Kidney epithelial cell (primary cell): Measurements from ENCODE around the gene DAAM2. TPM values are rescaled to one million over a fixed set of nuclear protein-coding genes. Genes with fewer than 3 reads are reported as not detected.

Experiments used
- DNase-seq: peaks from one replicate; pipeline ENCODE4 v3.0.0-alpha.2; 2010; ENCODE audit warnings: low read depth
- H3K27me3 ChIP-seq: 2 replicates; pipeline ENCODE4 v1.6.0; 2011; ENCODE audit warnings: low read length; ENCODE audit not compliant: control insufficient read depth, insufficient read depth
- H3K36me3 ChIP-seq: 2 replicates; pipeline ENCODE4 v1.5.1; 2011; ENCODE audit warnings: low read length; ENCODE audit not compliant: control insufficient read depth, insufficient read depth
- H3K4me3 ChIP-seq: 2 replicates; pipeline ENCODE4 v1.5.1; 2011; ENCODE audit warnings: low read depth, mild to moderate bottlenecking, control low read depth, low read length
- CTCF ChIP-seq: IDR thresholded peaks from 2 replicates; pipeline ENCODE4 v1.5.1; 2011; ENCODE audit warnings: mild to moderate bottlenecking, moderate library complexity, low read length, control low read depth, inconsistent platforms; ENCODE audit not compliant: insufficient read depth, poor library complexity, severe bottlenecking
- total RNA-seq: library from RNA; depleted of rRNA; stranded (reverse); fragments of >200 nt; gene quantifications from 2 replicates; pipeline ENCODE4 v1.2.3, GENCODE V29; 2015

The DAAM2 gene
- total RNA-seq, 1 donor from 2014 or later: 1.3 TPM

DNA sequence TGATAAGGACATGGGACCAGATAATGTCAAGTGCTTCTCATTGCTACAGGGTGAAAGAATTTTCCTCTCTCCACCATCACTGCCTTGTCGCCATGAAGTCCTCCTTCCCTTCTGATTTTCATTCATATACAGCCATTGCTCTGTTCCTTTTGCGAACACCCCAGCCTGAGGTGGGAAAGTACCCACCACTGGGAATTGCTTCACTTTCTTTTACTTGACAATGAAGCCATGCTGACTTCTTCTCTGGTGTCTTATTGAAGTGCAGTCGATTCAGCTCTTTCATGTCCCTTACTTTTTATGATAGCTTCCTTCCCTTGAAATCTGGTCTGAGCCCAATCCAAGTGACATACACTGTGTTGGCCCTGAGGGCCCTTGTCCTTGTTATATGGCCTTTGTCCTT lies 16.2 kb downstream of the DAAM2 start:
- Histone ChIP-seq H3K27me3 (no peaks in the 10 kb centered on the region), H3K4me3 (no peak overlapping the region), H3K36me3 (no peaks in the 10 kb centered on the region)
- TF ChIP-seq CTCF: no peak
- DNase-seq: no peak

GRCh38 chr6:39808964-39809363 lies 16.8 kb downstream of the DAAM2 start:
- no peaks in the 10 kb centered on the region for H3K27me3 ChIP-seq
- no peaks in the 10 kb centered on the region for H3K36me3 ChIP-seq
- no peak overlapping the region for H3K4me3 ChIP-seq
- no peak for DNase-seq
- TF ChIP-seq CTCF: no peak

DNA sequence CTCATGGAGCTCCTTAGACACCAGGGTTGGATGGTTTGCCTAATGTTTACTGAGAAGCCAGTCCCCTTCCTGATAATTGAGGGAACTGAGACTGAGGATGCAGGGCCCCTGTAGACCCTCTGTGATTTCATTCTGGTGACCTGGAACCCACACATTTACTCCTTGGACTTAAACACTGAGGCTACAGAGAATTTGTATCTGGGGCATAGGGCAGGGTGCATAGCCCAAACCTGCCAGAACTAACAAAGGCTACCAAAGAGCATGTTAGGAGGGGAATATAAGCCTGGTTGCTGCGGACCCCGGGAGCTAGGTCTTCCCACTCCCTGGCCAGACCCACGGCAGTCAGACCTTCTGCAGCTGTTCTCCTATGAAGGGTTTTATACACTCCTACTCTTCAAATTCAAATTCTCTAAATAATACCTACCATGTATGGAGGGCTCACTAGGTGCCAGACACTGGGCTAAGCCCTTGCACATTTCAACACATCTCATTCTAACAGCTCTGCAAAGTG lies 19.7 kb downstream of the DAAM2 start:
- DNase-seq: no peak
- no peaks in the 10 kb centered on the region for H3K27me3 ChIP-seq
- TF ChIP-seq CTCF: no peak
- no peaks in the 10 kb centered on the region for H3K36me3 ChIP-seq
- no peak overlapping the region for H3K4me3 ChIP-seq

DNA sequence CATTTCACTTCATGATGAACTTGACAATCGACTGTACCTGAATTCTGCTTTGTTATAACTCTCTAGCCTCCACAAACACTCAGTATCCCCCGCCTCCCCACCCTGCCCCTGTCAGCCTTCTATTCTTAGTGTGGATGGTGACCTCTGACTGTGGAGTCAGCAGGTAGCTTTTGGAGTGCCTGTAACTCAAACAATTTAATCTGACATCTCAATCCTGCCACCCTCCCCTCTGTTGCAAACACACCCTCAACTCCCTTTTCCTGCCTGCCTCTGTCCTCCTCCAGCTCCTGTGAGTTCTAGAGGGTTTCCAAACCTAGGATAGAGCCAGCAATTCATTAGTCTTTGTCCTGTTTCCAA lies 20.3 kb downstream of the DAAM2 start:
- no peak for TF ChIP-seq CTCF
- no peaks in the 10 kb centered on the region for H3K36me3 ChIP-seq
- H3K4me3 ChIP-seq: no peak overlapping the region
- no peaks in the 10 kb centered on the region for H3K27me3 ChIP-seq
- DNase-seq: no peak

GRCh38 chr6:39812853-39813533 lies 20.8 kb downstream of the DAAM2 start:
- no peak for TF ChIP-seq CTCF
- H3K36me3 ChIP-seq: no peaks in the 10 kb centered on the region
- DNase-seq: no peak
- H3K27me3 ChIP-seq: no peaks in the 10 kb centered on the region
- H3K4me3 ChIP-seq: no peak overlapping the region

GRCh38 chr6:39814236-39814635 lies 22.1 kb downstream of the DAAM2 start:
- TF ChIP-seq CTCF: no peak
- Histone ChIP-seq H3K27me3 (no peaks in the 10 kb centered on the region), H3K4me3 (no peak overlapping the region), H3K36me3 (no peaks in the 10 kb centered on the region)
- no peak for DNase-seq
